Effector memory CD4-positive, alpha-beta T cell (primary cell): ENCODE results near the gene UBE2B.

Experiments used
- DNase-seq, 3 donors: peaks; one replicate each; pipeline ENCODE4 v3.0.0-alpha.2; 2020
- H3K27ac ChIP-seq: 2 replicates; pipeline ENCODE4 v1.7.0; 2013; ENCODE audit warnings: mild to moderate bottlenecking, low read length, moderate library complexity; ENCODE audit not compliant: insufficient read depth, poor library complexity, severe bottlenecking
- H3K27me3 ChIP-seq: replicated peaks from 2 replicates; pipeline ENCODE4 v1.7.0; 2013; ENCODE audit warnings: mild to moderate bottlenecking, low read length; ENCODE audit not compliant: insufficient read depth, control insufficient read depth, poor library complexity, severe bottlenecking
- H3K36me3 ChIP-seq: 2 replicates; pipeline ENCODE4 v1.7.0; 2013; ENCODE audit warnings: mild to moderate bottlenecking, low read length, moderate library complexity; ENCODE audit not compliant: control insufficient read depth, insufficient read depth
- H3K4me1 ChIP-seq: 2 replicates; pipeline ENCODE4 v1.7.0; 2013; ENCODE audit warnings: low read length, mild to moderate bottlenecking; ENCODE audit not compliant: control insufficient read depth, insufficient read depth, poor library complexity, severe bottlenecking
- H3K4me3 ChIP-seq: 2 replicates; pipeline ENCODE4 v1.7.0; 2013; ENCODE audit warnings: low read length, low read depth, mild to moderate bottlenecking; ENCODE audit not compliant: insufficient read depth, poor library complexity, severe bottlenecking
- H3K9me3 ChIP-seq: 2 replicates; pipeline ENCODE4 v1.7.0; 2013; ENCODE audit warnings: mild to moderate bottlenecking, low read length, moderate library complexity; ENCODE audit not compliant: control insufficient read depth

The UBE2B gene

GRCh38 chr5:134432677-134433359, 61.4 kb downstream of the UBE2B start:
- Histone ChIP-seq H3K4me1 (peaks cover 6% of the 10 kb centered on the region), H3K36me3 (no peaks in the 10 kb centered on the region), H3K9me3 (no peaks in the 10 kb centered on the region), H3K4me3 (no peak overlapping the region), H3K27ac (no peak overlapping the region), H3K27me3 (no peaks in the 10 kb centered on the region)
- no peak for DNase-seq

- H3K27ac ChIP-seq: no peak overlapping the region
- peaks cover 6% of the 10 kb centered on the region for H3K4me1 ChIP-seq
These were observed 64.2 kb downstream of the UBE2B start for GRCh38 chr5:134435560-134435959.

GRCh38 chr5:134436523-134437339, 65.4 kb downstream of the UBE2B start:
- Histone ChIP-seq H3K27ac (peak overlapping the region; percentile 59), H3K4me3 (peak overlapping the region; percentile 15)
- peak; percentile 29 to 34 (median 31) for DNase-seq

More at GRCh38 chr5:134435560-134435959, 64.2 kb downstream of the UBE2B start:
- no peaks in the 10 kb centered on the region for H3K27me3 ChIP-seq
- no peak for DNase-seq
- no peaks in the 10 kb centered on the region for H3K9me3 ChIP-seq
- no peak overlapping the region for H3K4me3 ChIP-seq
- H3K36me3 ChIP-seq: no peaks in the 10 kb centered on the region

GRCh38 chr5:134437340-134437846, 66.0 kb downstream of the UBE2B start:
- Histone ChIP-seq H3K9me3 (no peaks in the 10 kb centered on the region), H3K4me1 (peaks cover 6% of the 10 kb centered on the region), H3K36me3 (no peaks in the 10 kb centered on the region), H3K27ac (peak overlapping the region; percentile 59), H3K4me3 (no peak overlapping the region), H3K27me3 (no peaks in the 10 kb centered on the region)
- no peak for DNase-seq

More at GRCh38 chr5:134436523-134437339, 65.4 kb downstream of the UBE2B start:
- H3K27me3 ChIP-seq: no peaks in the 10 kb centered on the region
- no peaks in the 10 kb centered on the region for H3K36me3 ChIP-seq
- no peaks in the 10 kb centered on the region for H3K9me3 ChIP-seq
- peaks cover 6% of the 10 kb centered on the region for H3K4me1 ChIP-seq

- no peaks in the 10 kb centered on the region for H3K27me3 ChIP-seq
- H3K4me3 ChIP-seq: no peak overlapping the region
- no peaks in the 10 kb centered on the region for H3K9me3 ChIP-seq
- peaks cover 6% of the 10 kb centered on the region for H3K4me1 ChIP-seq
- no peaks in the 10 kb centered on the region for H3K36me3 ChIP-seq
- no peak overlapping the region for H3K27ac ChIP-seq
- DNase-seq: no peak
These were observed 66.6 kb downstream of the UBE2B start for GRCh38 chr5:134437847-134438581.

GRCh38 chr5:134438721-134439123, 67.4 kb downstream of the UBE2B start:
- Histone ChIP-seq H3K27me3 (no peaks in the 10 kb centered on the region), H3K4me1 (peaks cover 6% of the 10 kb centered on the region), H3K27ac (no peak overlapping the region)

GRCh38 chr5:134439210-134439654, 67.9 kb downstream of the UBE2B start:
- Histone ChIP-seq H3K4me1 (peaks cover 6% of the 10 kb centered on the region), H3K27ac (no peak overlapping the region), H3K4me3 (no peak overlapping the region), H3K27me3 (no peaks in the 10 kb centered on the region), H3K36me3 (no peaks in the 10 kb centered on the region), H3K9me3 (no peaks in the 10 kb centered on the region)
- no peak for DNase-seq

More at GRCh38 chr5:134438721-134439123, 67.4 kb downstream of the UBE2B start:
- Histone ChIP-seq H3K36me3 (no peaks in the 10 kb centered on the region), H3K4me3 (no peak overlapping the region), H3K9me3 (no peaks in the 10 kb centered on the region)
- DNase-seq: no peak

- Histone ChIP-seq H3K9me3 (no peaks in the 10 kb centered on the region), H3K4me1 (peaks cover 6% of the 10 kb centered on the region), H3K36me3 (no peaks in the 10 kb centered on the region), H3K27me3 (no peaks in the 10 kb centered on the region), H3K27ac (no peak overlapping the region), H3K4me3 (no peak overlapping the region)
- DNase-seq: no peak
These were observed 68.9 kb downstream of the UBE2B start for GRCh38 chr5:134440201-134440755.
